HEK293 (cell line): Measurements from ENCODE around the gene SLC35E4.

ENCODE experiments used
- AEBP2 ChIP-seq: fragments of 450-650 bp; formaldehyde crosslinking; IDR thresholded peaks from 2 replicates; pipeline ENCODE4 v1.5.1; 2016; ENCODE audit warnings: missing biosample characterization, missing genetic modification characterization, borderline replicate concordance
- BCL6B ChIP-seq: fragments of 450-650 bp; formaldehyde crosslinking; IDR thresholded peaks from 2 replicates; pipeline ENCODE4 v1.5.1; 2017; ENCODE audit warnings: missing biosample characterization, missing genetic modification characterization
- PRDM2 ChIP-seq: fragments of 450-650 bp; formaldehyde crosslinking; IDR thresholded peaks from 2 replicates; pipeline ENCODE4 v1.5.1; 2016; ENCODE audit warnings: missing biosample characterization, missing genetic modification characterization, borderline replicate concordance
- PRDM4 ChIP-seq: fragments of 450-650 bp; formaldehyde crosslinking; IDR thresholded peaks from 2 replicates; pipeline ENCODE4 v1.5.1; 2017; ENCODE audit warnings: missing biosample characterization, missing genetic modification characterization
- WT1 ChIP-seq: fragments of 450-650 bp; formaldehyde crosslinking; IDR thresholded peaks from 2 replicates; pipeline ENCODE4 v1.5.1; 2016; ENCODE audit warnings: missing biosample characterization, missing genetic modification characterization
- YY2 ChIP-seq: fragments of 450-650 bp; formaldehyde crosslinking; IDR thresholded peaks from 2 replicates; pipeline ENCODE4 v1.5.1; 2016; ENCODE audit warnings: missing biosample characterization, missing genetic modification characterization
- ZNF114 ChIP-seq: fragments of 450-650 bp; formaldehyde crosslinking; IDR thresholded peaks from 2 replicates; pipeline ENCODE4 v1.5.0; 2017; ENCODE audit warnings: missing biosample characterization, missing genetic modification characterization
- ZNF169 ChIP-seq: fragments of 450-650 bp; formaldehyde crosslinking; IDR thresholded peaks from 2 replicates; pipeline ENCODE4 v1.5.1; 2016; ENCODE audit warnings: missing biosample characterization, missing genetic modification characterization
- ZNF18 ChIP-seq: fragments of 450-650 bp; formaldehyde crosslinking; IDR thresholded peaks from 2 replicates; pipeline ENCODE4 v1.5.1; 2016; ENCODE audit warnings: missing biosample characterization, missing genetic modification characterization
- ZNF202 ChIP-seq: fragments of 450-650 bp; formaldehyde crosslinking; IDR thresholded peaks from 2 replicates; pipeline ENCODE4 v1.5.1; 2016; ENCODE audit warnings: missing biosample characterization, missing genetic modification characterization, borderline replicate concordance
- ZNF239 ChIP-seq: fragments of 450-650 bp; formaldehyde crosslinking; IDR thresholded peaks from 2 replicates; pipeline ENCODE4 v1.5.1; 2016; ENCODE audit warnings: missing biosample characterization, missing genetic modification characterization
- ZNF354C ChIP-seq: fragments of 450-650 bp; formaldehyde crosslinking; IDR thresholded peaks from 2 replicates; pipeline ENCODE4 v1.5.1; 2016; ENCODE audit warnings: missing biosample characterization, missing genetic modification characterization, low read depth, borderline replicate concordance
- ZNF37A ChIP-seq: fragments of 450-650 bp; IDR thresholded peaks from 2 replicates; pipeline ENCODE4 v1.5.1; 2018; ENCODE audit warnings: missing biosample characterization, missing genetic modification characterization
- ZNF488 ChIP-seq: fragments of 450-650 bp; formaldehyde crosslinking; IDR thresholded peaks from 2 replicates; pipeline ENCODE4 v1.5.1; 2016; ENCODE audit warnings: missing biosample characterization, missing genetic modification characterization
- ZNF514 ChIP-seq: fragments of 450-650 bp; formaldehyde crosslinking; IDR thresholded peaks from 2 replicates; pipeline ENCODE4 v1.5.1; 2016; ENCODE audit warnings: missing biosample characterization, missing genetic modification characterization
- ZNF544 ChIP-seq: fragments of 450-650 bp; formaldehyde crosslinking; IDR thresholded peaks from 2 replicates; pipeline ENCODE4 v1.5.0; 2017; ENCODE audit warnings: missing biosample characterization, missing genetic modification characterization
- ZNF548 ChIP-seq: fragments of 450-650 bp; formaldehyde crosslinking; IDR thresholded peaks from 2 replicates; pipeline ENCODE4 v1.5.1; 2016; ENCODE audit warnings: missing biosample characterization, missing genetic modification characterization
- ZNF561 ChIP-seq: fragments of 450-650 bp; IDR thresholded peaks from 2 replicates; pipeline ENCODE4 v1.5.1; 2018; ENCODE audit warnings: missing biosample characterization, missing genetic modification characterization, borderline replicate concordance
- ZNF580 ChIP-seq: fragments of 450-650 bp; formaldehyde crosslinking; IDR thresholded peaks from 2 replicates; pipeline ENCODE4 v1.5.1; 2016; ENCODE audit warnings: missing biosample characterization, missing genetic modification characterization
- ZNF660 ChIP-seq: fragments of 450-650 bp; IDR thresholded peaks from 2 replicates; pipeline ENCODE4 v1.5.1; 2018; ENCODE audit warnings: missing biosample characterization, mild to moderate bottlenecking, missing genetic modification characterization
- ZNF704 ChIP-seq: fragments of 450-650 bp; formaldehyde crosslinking; IDR thresholded peaks from 2 replicates; pipeline ENCODE4 v1.5.1; 2016; ENCODE audit warnings: missing biosample characterization, missing genetic modification characterization
- ZNF785 ChIP-seq: fragments of 450-650 bp; formaldehyde crosslinking; IDR thresholded peaks from 2 replicates; pipeline ENCODE4 v1.5.1; 2016; ENCODE audit warnings: missing biosample characterization, missing genetic modification characterization
- ZNF791 ChIP-seq: fragments of 450-650 bp; formaldehyde crosslinking; IDR thresholded peaks from 2 replicates; pipeline ENCODE4 v1.5.1; 2016; ENCODE audit warnings: missing biosample characterization, missing genetic modification characterization

SLC35E4 gene

GRCh38 chr22:30634471-30635233 is 929 bp upstream of the SLC35E4 start (continued):
- TF ChIP-seq ZNF169 (tag by site-specific recombination) (no peak), ZNF114 (tag by site-specific recombination) (no peak), ZNF239 (no peak), WT1 (no peak), BCL6B (tag by site-specific recombination) (no peak), PRDM2 (tag by site-specific recombination) (no peak), ZNF37A (no peak), AEBP2 (tag by site-specific recombination) (no peak), ZNF18 (tag by site-specific recombination) (no peak), ZNF514 (tag by site-specific recombination) (no peak), ZNF785 (tag by site-specific recombination) (no peak), ZNF660 (tag by site-specific recombination) (peak; percentile 68), YY2 (tag by site-specific recombination) (no peak), ZNF791 (tag by site-specific recombination) (no peak), PRDM4 (tag by site-specific recombination) (no peak), ZNF354C (tag by site-specific recombination) (no peak), ZNF544 (tag by site-specific recombination) (no peak), ZNF580 (tag by site-specific recombination) (no peak), ZNF704 (tag by site-specific recombination) (no peak), ZNF561 (tag by site-specific recombination) (no peak), ZNF202 (tag by site-specific recombination) (no peak), ZNF488 (tag by site-specific recombination) (no peak), ZNF548 (tag by site-specific recombination) (no peak)
